GM21528 (cell line): Measurements from ENCODE around the gene EZH2.

Experiments used
- ATAC-seq: cut with Tn5 transposase; IDR thresholded peaks from one replicate; pipeline ENCODE4 v1.9.1; 2021; ENCODE audit warnings: mild to moderate bottlenecking, moderate library complexity; ENCODE audit not compliant: unreplicated experiment, low FRiP score

The EZH2 gene

GRCh38 chr7:148782757-148783456, 101.2 kb downstream of the EZH2 start:
- ATAC-seq: no peak

- no peak for ATAC-seq
Measured at GRCh38 chr7:148774471-148774870, 109.6 kb downstream of the EZH2 start.

- peak; percentile 89 for ATAC-seq
Measured at GRCh38 chr7:148773334-148773733, 110.8 kb downstream of the EZH2 start.

- no peak for ATAC-seq
Measured at GRCh38 chr7:148772297-148773089, 111.6 kb downstream of the EZH2 start.

- ATAC-seq: no peak
Measured at GRCh38 chr7:148770004-148770403, 114.1 kb downstream of the EZH2 start.

GRCh38 chr7:148763622-148764021, 120.5 kb downstream of the EZH2 start:
- no peak for ATAC-seq

GRCh38 chr7:148761499-148762278, 122.4 kb downstream of the EZH2 start:
- no peak for ATAC-seq
